M059J (cell line): ENCODE data around the gene ARFGAP2. TPM values are rescaled to one million over a fixed set of nuclear protein-coding genes. Genes with fewer than 3 reads are reported as not detected.

ENCODE experiments used
- DNase-seq: peaks from one replicate; pipeline ENCODE4 v3.0.0-alpha.2; 2012; ENCODE audit warnings: low read depth
- total RNA-seq: library from RNA; depleted of rRNA; stranded (reverse); fragments of >200 nt; shearing (Covaris generic); gene quantifications from 2 replicates; pipeline ENCODE4 v1.2.3, GENCODE V29; 2014

Gene ARFGAP2
- total RNA-seq, 1 experiment from 2014 or later: 119 TPM

DNA sequence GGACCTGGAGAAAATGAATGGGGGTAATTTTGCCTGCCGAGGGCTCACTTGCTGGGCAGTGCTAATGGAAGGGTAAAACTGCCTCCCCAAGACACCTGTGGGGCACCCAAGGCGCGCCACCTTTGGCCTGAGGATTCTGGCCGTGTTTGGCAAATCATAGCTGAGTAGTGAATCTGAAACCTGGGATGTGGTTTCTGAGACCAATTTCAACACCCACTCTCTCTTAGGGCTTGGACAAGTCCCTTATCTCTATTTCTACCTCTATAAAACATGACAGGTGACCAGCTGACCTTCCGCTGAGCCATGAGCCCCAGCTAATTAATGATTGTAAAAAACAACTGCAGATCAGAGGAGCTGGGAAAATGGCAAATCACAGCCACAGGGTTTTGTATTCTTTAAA lies 11.0 kb upstream of the ARFGAP2 start:
- DNase-seq: no peak

DNA sequence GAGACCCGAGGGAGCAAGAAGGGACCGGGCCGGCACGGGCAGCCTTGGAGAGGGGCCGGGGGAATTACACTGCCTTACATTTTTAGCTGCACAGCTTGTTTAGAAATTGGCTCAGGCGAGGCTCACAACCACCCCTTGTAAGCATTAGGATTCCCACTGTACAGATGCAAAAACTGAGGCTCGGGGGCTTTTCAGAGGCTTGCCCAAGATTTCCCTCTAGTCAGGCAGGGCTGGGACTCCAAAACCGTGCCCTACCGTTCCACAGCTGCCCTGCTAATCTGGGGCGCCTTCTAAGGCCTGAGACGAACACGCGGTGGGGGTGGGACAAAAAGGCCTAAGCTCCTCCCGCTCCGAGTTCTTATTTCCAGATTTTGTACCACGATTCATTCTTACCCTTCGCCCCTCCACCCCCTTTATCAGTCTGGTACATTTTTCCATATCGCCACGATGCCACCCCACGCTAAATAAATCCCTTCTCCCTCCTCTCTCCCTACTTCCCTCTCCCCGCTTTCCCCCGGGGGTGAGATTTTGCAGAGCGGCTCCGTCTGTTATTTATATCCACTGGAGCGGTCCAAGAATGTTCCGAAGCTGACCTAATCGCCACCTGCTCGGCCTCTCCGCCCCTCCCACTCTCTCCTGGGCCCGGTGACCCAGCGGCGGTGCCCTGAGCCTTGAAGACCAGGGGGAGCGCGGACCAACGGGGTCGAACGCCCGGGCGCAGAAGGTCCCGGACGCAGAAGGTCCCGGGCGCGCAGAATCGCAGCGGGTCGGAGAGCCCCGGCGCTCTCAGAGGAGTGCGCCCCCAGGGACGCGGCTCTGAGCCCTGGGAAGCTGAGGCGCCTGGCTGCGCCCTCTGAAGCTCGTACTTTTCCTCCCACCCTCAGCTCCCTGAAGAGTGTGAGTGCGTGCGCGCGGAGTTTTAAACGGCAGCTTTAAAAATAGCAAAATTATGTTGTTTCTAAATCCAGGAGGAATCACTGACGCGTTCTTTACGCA lies 10.3 kb upstream of the ARFGAP2 start:
- peak; percentile 53 for DNase-seq

DNA sequence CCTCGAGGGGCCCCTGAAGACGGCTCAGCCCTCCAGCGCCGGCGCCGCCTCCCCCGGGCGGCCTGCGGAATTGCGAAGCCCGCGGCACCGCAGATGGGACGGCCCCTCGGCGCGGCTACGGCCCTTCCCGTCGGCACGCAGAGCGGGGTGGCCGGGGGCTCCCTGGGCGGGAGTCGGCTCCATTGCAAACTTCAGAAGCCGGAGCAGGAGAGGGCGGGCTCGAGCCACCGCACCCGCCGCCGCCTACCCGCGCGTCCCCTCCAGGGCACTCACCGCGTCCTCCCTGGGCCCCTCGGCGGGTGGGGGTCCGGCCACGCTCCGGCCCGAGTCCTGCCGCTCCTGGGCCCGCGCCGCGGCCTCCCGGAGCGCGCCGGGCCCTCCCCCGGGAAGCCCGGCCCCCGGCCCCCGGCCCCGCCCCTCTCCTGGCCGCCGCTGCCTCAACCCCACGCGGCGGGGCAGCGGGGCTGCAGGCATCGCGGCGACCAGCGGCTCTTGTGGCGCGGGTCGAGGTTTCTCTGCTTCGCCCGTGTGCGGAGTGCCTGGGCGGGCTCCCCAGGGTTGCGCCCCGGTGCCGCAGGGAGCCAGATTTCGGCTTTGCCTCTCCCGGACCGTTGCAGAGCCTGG lies 9.5 kb upstream of the ARFGAP2 start, which contains the start of gene PACSIN3:
PACSIN3 (minus strand) TSS at position 359 of the 624 bp plus-strand sequence. CDS start 3,707 bp downstream, outside the sequence.
- DNase-seq: peak; percentile 42

DNA sequence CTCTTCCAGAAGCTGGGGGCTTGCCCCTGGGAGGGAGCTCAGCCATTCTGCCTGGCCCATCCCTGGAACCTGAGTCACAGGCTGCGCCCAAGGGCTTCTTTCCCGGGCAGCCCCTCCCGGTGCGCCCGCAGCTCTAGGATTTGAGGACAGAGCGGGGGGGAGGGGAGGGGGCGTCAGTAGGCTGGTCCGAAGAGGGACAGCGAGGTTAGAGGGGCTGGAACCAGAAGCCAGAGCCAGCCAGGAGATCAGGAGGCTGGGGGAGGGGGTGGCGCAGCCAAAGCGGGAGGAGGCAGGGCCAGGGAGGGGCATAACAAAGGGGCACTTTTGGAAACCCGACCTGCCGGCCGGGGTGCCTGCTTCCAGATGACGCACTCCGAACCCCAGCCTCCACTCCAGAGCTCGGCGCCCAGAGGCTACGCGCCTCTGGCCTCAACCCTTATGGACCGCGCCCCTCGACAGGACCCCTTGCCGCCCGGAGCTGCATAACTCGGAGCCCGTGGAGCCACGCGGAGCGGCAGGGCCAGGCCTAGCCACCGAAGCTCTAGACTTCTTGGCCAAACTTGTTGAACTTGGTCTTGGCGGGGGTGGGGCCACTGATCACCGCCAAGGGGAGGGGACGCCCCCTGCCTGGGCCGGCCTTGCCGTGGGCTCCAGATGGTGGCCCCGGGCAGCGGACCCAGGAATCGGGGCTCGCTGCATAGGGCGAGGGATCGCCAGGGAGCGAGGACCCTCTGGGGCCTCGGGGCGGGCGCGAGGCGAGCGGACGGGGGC lies 8.8 kb upstream of the ARFGAP2 start:
- peak; percentile 35 for DNase-seq

DNA sequence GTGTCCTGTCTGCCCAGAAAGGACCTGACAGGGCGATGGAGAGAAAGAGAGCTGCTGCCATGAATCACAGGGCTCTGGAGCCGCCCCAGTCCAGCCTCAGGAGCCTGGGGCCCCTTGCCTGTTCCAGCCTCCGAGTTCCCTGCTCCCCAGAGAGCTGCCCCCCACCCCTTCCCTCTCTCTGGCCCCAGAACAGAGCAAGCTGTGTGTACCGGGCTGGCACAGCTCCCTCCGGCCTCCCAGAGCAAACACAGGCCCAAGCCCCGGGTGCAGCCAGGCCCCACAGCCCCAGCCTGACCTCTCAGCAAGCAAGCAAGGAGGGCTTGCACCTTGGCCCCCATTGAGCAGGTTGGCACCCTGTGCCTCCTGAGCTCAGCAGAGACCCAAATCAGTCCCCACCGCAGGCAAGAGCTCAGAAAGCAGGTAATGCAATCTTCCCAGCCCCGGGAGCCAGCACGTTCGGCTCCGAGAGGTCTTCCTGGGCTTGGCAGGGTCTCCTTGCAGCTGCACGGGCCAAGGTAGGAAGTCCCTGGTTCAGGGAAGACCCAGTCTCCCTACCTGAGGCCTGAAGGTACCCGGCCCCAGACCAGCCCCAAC lies 8.1 kb upstream of the ARFGAP2 start:
- no peak for DNase-seq

DNA sequence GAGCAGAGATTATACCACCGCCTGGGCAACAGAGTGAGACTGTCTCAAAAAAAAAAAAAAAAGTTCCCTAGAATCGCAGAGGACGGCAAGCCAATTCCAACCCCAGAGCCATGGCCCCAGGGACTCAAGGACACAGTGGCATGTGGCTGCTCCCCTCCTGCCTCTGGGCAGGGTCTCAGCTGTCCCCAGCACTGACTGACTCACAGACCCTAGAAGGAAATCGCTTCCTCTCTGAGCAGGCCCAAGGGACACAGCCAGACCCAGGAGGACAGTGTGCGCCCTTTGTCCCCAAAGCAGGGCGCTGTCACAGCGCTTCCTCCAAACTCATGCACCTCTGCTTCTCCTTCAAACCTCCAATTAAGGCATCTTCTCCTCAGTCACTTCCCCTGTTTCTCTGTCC lies 7.3 kb upstream of the ARFGAP2 start:
- no peak for DNase-seq

DNA sequence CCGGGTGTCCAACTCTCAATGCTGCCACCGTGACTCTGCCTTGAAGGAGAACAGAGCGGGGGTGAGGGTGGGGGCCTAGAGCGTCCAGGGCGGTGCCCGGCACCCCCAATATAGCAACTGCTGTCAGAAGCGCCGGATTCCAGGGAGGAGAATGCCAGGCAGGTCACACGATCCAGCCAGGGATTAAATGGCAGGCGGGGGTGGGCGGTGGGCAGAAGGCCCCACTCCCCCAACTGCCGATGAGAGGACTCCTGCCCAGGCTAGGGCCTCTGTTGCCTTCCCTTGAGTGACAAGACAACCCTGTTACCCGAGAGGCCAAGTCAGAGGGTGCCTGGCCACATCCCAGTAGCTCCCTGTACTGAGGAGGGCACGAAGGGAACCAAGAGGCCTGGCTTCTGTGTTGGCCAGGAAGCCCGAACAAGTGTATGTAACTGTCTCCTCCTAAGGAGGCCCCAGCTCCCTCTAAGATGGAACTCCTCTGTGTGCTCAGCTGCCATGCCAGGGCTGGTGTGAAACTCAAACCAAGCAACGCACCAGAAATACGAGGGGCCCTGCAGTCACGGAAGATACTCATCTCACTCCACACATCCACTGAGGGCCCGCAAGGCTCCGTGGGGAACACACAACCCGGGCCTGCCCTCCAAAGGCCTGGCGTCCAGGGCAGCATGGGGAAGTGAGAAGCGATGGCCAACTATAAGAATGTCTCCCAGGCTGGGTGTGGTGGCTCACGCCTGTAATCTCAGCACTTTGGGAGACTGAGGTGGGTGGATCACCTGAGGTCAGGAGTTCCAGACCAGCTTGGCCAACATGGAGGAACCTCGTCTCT lies 6.6 kb upstream of the ARFGAP2 start:
- no peak for DNase-seq

DNA sequence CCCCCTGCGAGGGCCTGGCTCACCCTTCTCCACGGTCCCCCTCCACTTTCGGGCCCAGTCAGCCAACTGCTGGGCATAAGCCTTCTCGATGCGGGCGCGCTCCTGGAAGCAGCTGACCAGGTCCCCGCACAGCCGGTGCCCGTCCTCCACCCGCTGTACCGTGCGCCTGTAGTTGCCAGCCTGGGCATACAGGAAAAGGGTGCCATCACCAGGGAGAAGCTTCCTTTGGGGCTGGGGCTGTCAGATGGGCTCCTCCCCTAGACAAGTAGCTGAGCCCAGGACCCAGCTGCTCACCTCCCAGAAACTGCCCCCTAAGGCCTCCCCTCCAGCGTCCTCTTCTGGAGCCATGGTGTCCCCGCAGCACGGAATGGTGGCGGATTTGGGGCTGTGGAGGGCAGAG lies 5.7 kb upstream of the ARFGAP2 start:
- no peak for DNase-seq

DNA sequence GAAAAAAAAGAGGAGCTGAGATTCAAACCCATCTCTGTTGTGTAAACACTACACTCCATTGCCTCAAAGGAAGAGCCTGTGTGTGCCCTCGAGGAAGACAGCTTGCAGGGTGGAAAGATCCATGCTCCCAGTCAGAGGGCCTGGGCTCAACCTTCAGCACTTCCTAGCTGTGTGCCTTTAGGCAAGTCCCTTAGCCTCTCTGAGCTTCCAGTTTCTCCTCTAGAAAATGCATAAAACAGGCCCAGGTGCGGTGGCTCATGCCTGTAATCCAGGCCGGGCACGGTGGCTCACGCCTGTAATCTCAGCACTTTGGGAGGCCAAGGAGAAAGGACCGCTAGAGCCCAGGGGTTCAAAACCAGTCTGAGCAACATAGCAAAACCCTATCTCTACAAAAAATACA lies 4.6 kb upstream of the ARFGAP2 start:
- DNase-seq: no peak

DNA sequence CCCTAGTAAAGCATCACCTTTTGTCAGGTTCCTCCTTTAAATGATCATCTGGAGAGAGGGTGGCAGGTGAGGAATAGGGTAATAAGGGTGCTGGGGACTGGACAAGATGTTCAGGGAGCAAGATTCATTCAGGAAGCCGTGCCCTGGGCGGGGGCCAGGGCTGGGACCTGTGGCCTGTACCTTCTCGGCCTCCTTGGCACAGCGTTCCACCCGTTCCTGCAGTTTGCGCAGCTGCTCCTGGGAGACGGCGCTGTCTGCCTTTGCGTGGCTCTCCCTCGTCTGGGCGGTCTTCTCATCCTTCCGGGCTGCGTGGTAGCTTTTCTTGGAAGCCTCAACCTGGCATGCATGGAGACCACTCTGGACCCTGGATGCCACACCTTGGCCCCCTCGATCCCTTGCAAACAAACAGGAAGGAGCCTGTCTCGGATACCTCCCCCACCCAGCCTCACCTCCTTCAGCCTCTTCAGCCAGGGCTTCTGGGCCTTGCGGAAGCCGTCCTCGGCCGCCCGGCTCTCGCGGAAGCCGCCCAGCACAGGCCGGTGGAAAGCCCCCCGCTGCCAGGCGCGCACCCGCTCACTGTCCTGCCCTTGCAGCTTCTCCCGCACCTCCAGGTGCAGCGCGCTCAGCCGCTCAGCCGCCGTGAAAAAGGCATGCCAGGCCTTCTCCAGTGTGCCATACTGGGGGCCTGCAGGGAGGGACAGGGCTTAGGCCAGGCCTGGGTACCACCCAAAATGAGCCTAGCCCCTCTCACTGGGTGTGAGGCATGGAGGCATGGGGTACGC lies 3.5 kb upstream of the ARFGAP2 start:
- DNase-seq: no peak

DNA sequence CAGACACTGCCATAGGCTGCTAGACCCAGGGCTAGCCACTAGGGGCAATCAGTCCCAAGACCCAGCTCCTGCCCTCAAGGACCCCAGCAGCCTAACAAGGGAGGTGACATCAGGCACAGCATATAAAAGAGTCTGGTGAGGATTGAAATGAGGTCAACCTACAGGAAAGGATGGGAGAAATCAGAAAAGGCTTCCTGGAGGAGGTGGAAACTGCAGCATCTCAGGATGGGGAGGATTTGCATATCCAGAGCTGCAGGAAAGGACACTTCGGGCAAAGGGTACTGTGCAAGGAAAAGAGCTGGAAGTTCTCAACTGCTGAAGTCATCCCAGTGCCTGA lies 2.9 kb upstream of the ARFGAP2 start:
- DNase-seq: peak; percentile 46

DNA sequence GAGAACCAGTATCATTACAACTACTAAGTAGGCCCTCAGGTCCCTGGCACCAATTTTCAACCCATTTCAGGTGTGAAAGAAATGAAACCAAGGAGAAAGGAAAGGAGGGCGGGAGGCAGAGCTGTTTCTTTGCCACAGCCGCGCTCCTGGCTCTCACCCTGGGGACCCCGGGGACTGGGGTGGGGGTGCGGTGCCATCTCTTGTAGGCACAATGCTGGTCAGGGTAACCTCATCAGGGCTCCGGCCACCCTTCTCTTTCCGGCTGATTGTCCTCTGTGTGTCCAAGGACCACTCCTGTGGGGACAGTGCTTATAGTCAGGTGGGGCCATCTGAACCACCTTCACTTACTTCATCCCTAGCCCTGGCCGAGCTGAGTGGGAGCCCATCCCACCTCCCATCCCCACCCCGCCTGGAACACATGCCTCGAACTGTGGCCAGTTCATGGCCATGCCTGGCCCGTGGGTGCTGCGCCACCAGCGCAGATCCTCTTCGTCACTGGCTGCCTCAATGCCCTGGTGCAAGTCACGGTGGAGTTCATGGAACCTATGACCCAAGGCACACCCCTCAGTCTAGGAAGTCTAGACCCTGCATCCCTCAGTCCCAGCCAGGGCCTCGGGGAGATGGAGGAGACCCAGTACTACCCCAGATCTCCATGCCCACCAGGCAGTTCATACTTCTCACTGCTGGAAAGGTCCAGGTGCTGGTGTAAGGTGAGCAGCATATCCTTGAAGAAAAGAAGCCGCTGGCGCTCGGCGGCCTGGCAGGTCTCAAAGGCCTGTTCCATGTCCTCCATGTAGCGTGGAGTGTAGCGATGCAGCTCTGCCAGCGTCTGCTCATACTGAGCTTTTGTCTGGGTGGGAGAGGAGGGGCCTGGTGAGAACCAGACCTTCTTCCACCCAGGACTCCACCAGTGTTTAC lies 2.3 kb upstream of the ARFGAP2 start:
- no peak for DNase-seq

DNA sequence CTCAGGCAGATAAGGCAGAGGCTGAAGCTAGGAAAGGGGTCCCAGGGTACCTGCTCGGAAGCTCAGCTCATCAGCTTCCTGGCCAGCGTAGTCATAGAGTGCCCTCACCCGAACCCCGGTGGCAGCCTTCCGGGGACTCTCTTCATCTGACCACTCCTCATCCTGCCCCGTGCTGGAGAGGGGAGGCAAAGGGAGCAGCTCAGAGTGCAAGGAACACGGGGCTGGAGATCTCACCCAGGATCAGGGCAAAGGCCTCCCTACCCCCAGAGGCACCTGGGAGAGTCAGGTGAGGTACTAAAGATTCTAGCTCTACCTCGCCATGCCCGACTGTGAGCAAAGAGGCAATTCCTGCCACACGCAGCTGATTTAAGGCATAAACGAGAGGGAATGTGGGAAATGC lies 1.6 kb upstream of the ARFGAP2 start:
- no peak for DNase-seq

DNA sequence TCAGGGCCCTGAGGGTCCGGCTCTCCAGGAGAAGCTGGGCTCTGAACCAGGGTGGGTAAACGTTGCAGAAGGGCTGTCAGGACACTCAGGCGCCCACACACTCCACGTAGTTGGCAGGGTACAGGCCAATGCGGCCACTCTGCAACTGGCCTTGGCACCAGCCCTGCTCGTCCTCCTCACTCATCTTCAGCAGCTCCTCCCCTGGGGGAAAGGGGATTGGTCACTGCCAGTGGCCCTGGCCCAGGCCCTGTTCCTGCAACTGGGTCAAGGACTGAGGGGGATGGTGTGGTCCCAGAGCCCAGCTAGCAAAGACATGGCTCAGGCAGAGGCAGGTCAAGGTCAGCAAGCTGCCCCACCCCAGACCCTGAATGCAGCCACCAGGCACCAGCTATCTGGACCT lies 1.2 kb upstream of the ARFGAP2 start:
- no peak for DNase-seq

DNA sequence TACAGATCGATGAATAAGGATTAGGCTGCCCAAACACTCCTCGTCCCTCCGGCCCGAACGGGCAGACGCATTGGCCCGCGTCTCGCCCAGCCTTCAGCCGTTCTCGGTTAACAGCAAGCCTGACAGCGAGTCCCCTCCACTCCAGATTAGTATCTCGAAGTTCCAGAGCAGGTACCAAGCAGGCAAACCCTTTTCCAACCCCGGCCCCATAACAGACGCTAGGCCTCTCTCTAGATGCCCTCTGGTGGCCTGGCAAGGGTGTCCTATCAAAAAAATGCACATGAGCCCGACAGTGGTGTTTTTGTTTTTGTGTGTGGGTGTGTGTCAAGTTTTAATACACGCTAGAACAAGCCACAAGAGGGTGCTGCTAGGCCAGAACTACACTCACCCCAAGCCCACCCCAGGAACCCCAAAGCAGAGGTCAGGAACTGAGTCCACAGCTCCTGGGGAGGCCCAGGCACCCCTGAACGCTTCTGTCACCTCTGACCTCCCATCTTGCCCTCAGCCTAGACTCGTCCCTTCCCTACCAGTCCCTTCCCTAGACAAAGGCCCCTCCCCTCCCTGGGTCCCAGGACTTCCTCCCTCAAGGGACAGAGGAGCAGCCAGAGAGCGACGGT lies 658 bp upstream of the ARFGAP2 start:
- peak; percentile 86 for DNase-seq

DNA sequence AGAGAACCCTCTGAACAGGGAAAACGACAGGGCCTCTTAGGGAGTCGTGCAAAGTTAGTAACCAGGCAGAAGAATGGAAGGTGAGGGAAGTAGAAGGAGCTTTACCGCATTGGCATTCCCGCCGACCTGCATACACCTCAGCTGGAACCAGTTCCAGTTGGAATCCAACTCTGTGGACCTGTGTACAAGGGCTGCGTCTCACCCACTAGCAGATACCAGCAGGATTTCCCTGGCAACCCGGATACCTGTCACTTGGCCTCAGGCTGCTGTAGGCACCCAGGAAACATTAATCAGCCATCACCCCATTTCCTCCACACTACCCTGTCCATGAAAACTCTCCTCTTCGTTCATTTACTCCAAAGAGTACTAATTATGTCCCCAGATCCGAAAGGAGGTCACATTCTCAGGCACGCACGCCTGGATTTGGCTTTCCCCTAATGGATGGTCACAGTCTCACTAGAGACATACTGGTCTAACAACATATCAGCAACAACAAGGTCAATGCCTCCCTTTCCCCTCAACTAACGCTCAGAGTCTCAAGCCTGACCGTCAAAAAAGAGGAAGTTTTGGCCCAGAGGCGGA lies 842 bp downstream of the ARFGAP2 start:
- no peak for DNase-seq

DNA sequence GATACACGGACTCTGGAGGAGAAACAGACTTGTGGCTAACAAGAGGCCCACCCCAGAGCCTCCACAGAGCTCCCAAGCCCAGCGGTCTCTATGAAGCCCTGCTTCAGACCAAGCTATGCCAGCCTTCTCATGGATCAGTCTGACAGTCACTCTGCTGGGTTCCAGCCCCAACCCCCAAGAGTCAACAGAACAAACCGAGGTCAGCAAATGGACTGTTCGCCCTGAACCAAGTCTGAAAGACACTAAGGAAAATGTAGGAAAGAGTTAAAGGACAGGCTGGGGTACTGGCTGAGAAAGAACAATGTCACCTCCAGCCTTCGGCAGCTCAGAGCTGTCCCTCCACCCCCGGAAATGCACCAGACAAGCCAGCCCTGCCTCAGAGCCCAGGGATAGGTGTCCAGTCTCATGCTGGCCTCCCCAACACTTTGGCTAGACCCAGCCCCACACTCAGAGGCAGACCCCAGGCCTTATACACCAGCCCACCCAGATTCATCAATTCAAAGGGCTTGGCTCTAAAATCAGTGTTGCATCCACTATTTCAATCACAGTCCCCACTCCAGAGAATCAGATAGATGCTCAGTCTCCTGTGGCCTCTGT lies 3.8 kb downstream of the ARFGAP2 start:
- no peak for DNase-seq

DNA sequence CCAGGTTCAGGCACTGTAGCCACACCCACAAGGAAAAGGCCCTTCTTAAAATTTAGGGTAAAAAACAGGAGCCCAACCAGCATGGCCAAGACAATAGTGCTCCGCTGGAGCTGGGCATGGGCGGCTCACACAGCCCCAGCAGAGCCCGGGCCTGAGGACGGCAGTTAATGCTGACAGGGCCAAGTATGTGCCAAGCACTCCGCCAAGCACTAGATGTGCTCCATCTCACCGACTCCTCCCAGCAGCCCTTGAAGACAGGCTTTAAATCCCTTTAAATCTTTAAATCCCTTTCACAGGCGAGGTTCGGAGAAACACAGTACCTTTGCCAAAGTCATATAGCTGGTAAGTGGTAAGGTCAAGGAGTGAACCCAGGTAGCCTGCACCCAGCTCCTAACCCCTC lies 4.8 kb downstream of the ARFGAP2 start:
- DNase-seq: no peak
